Ascending aorta (tissue), 2 donors: ENCODE results near the gene ABCC4. TPM values are rescaled to one million over a fixed set of nuclear protein-coding genes. Genes with fewer than 3 reads are reported as not detected.
A peak's percentile ranks its signal among the peaks of the same experiment; 100 is the strongest.

Experiments
- DNase-seq, 2 donors: peaks; one replicate each; pipeline ENCODE4 v3.0.0-alpha.2; 2019; ENCODE audit warnings: low spot score in 2 of 2
- H3K27ac ChIP-seq, 2 donors: fragments of 200-600 bp; sonication (generic); one replicate each; pipeline ENCODE4 v1.5.1; 2016 to 2017; ENCODE audit warnings: mild to moderate bottlenecking in 1 of 2
- H3K27me3 ChIP-seq: fragments of 200-600 bp; sonication (generic); one replicate; pipeline ENCODE4 v1.5.1; 2017
- H3K36me3 ChIP-seq, 2 donors: fragments of 200-600 bp; sonication (generic); one replicate each; pipeline ENCODE4 v1.5.1; 2016
- H3K4me1 ChIP-seq, 2 donors: fragments of 200-600 bp; sonication (generic); one replicate each; pipeline ENCODE4 v1.5.1; 2016 to 2017; ENCODE audit warnings: mild to moderate bottlenecking in 1 of 2
- H3K4me3 ChIP-seq, 2 donors: fragments of 200-600 bp; sonication (generic); one replicate each; pipeline ENCODE4 v1.5.1; 2016 to 2017; ENCODE audit warnings: mild to moderate bottlenecking in 1 of 2
- H3K9me3 ChIP-seq, 2 donors: fragments of 200-600 bp; sonication (generic); one replicate each; pipeline ENCODE4 v1.5.1; 2016
- CTCF ChIP-seq, 3 experiments: fragments of 200-600 bp in 2 of 3; fragments of 450-650 bp in 1 of 3; sonication (generic) in 2 of 3; IDR thresholded peaks; one replicate each; pipeline ENCODE4 v1.5.1; 2016 to 2019; ENCODE audit warnings: antibody characterized with exemption in 3 of 3, mild to moderate bottlenecking in 1 of 3, moderate library complexity in 1 of 3
- intact Hi-C: fragments of 100-400 bp; cut with DNase I; formaldehyde crosslinking; loops from one replicate; pipeline ENCODE4 v1.15.1; 2023
- total RNA-seq: library from RNA; depleted of rRNA; stranded (reverse); fragments of >200 nt; gene quantifications from one replicate; pipeline ENCODE4 v1.1.0, GENCODE V29; 2016

ABCC4 gene
- total RNA-seq, 1 donor from 2014 or later, result 6.7 TPM

GRCh38 chr13:95304453-95304852 is 3.2 kb upstream of the ABCC4 start:
- H3K27ac ChIP-seq, result no peak overlapping the region
- peaks cover 0 to 2% of the 10 kb centered on the region in 2 donors for H3K4me1 ChIP-seq
- no peaks in the 10 kb centered on the region for H3K36me3 ChIP-seq
- H3K27me3 ChIP-seq, result no peaks in the 10 kb centered on the region
- DNase-seq, result no peak
- H3K9me3 ChIP-seq, result no peaks in the 10 kb centered on the region
- no peak for TF ChIP-seq CTCF (IDR thresholded peaks at IDR 0.05)
- no peak overlapping the region for H3K4me3 ChIP-seq
- intact Hi-C loops, result no loop called here

DNA sequence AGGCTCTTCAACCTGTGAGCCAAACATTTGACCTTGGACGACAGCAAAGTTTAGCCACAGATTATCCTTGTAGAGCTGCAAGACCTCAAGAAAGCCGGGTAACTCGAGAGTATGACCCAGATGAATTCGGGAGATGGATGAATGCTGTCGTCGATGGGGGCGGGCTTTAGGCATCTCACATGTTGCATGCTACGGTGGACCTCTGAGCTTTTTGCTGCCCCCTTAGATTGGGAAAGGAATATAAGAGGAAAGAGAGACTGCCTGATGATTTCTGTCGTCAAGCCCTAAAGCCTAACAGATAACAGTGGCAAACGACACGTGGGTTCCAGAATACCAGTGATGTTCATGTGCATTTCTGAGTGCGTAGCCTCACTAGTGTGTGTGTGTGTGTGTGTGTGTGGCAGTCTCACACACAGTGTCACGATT is 730 bp upstream of the ABCC4 start:
- TF ChIP-seq CTCF (IDR thresholded peaks at IDR 0.05), result no peak
- intact Hi-C loops, result no loop called here
- peak in 1 of 2 donors; percentile 64 for DNase-seq
- H3K4me3 ChIP-seq, result peak overlapping the region; percentile 77 to 95
- H3K4me1 ChIP-seq, result peaks cover 0 to 2% of the 10 kb centered on the region in 2 donors
- no peaks in the 10 kb centered on the region for H3K9me3 ChIP-seq
- no peaks in the 10 kb centered on the region for H3K27me3 ChIP-seq
- peak overlapping the region; percentile 45 to 67 for H3K27ac ChIP-seq
- no peaks in the 10 kb centered on the region for H3K36me3 ChIP-seq

- no peak for DNase-seq
- Histone ChIP-seq H3K27me3 (no peaks in the 10 kb centered on the region), H3K36me3 (no peaks in the 10 kb centered on the region), H3K4me1 (peaks cover 0 to 2% of the 10 kb centered on the region in 2 donors), H3K27ac (peak overlapping the region; percentile 45 to 51), H3K9me3 (no peaks in the 10 kb centered on the region), H3K4me3 (peak overlapping the region; percentile 77 to 95)
- TF ChIP-seq CTCF (IDR thresholded peaks at IDR 0.05), result peak in 1 of 3 experiments; percentile 7
- intact Hi-C loops, result no loop called here
Observed at GRCh38 chr13:95300625-95301182, 547 bp downstream of the ABCC4 start.

- no peak for DNase-seq
- no peaks in the 10 kb centered on the region for H3K27me3 ChIP-seq
- intact Hi-C loops, result loop anchor here (10.0 kb wide), 1 partner anchor 106 kb away; no protein-coding TSS in a partner anchor
- no peak overlapping the region for H3K27ac ChIP-seq
- no peaks in the 10 kb centered on the region for H3K9me3 ChIP-seq
- no peaks in the 10 kb centered on the region for H3K36me3 ChIP-seq
- TF ChIP-seq CTCF (IDR thresholded peaks at IDR 0.05), result no peak
- H3K4me3 ChIP-seq, result no peak overlapping the region
- peaks cover 0 to 2% of the 10 kb centered on the region in 2 donors for H3K4me1 ChIP-seq
Observed at GRCh38 chr13:95298971-95299621, 2.2 kb downstream of the ABCC4 start.

DNA sequence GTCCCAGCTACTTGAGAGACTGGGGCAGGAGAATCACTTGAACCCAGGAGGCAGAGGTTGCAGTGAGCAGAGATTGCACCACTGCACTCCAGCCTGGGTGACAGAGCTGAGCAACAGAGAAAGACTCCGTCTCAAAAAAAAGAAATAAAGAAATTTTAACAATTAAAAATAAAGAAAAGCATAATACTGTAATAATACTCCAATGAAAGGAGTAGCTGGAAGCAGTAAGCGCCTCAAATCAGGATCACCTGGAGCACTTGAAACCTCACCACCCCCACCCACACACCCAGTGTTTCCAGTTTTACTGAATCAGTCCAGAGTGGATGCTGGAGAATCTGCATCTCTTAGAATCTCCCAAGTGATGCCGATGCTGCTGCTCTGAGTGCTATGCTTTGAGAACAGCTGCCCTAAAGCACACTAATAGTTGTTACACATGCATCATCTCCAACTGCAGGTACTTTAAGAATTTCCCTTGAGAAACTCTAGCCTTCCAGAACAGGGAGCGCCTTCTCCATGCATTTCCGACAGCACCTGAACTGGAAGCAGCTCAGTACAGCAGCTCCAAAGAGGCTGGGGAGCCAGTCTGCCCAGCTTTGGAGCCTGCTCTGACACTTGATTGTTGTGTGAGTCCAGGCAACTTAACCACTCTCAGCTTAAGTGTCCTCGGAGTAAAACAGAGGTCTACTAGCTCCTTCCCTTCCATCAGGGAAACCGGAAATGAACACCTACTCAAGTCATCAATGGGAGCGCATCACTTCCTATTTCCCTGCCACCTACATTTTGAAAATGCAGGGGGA is 2.9 kb downstream of the ABCC4 start:
- Histone ChIP-seq H3K4me3 (no peak overlapping the region), H3K36me3 (no peaks in the 10 kb centered on the region), H3K27me3 (no peaks in the 10 kb centered on the region), H3K27ac (no peak overlapping the region), H3K9me3 (no peaks in the 10 kb centered on the region), H3K4me1 (peaks cover 0 to 2% of the 10 kb centered on the region in 2 donors)
- intact Hi-C loops, result loop anchor here (10.0 kb wide), 1 partner anchor 106 kb away; no protein-coding TSS in a partner anchor
- DNase-seq, result no peak
- TF ChIP-seq CTCF (IDR thresholded peaks at IDR 0.05), result no peak
